IMR-90 (cell line): ENCODE data around the gene CD101. TPM values are rescaled to one million over a fixed set of nuclear protein-coding genes. Genes with fewer than 3 reads are reported as not detected.

Experiments
- ATAC-seq: fragments of 200-7000 bp; cut with Tn5 transposase; 2 replicates; pipeline ENCODE4 v1.9.1; 2020; ENCODE audit warnings: low read depth, mild to moderate bottlenecking, moderate library complexity
- BruUV-seq: library from RNA; stranded (reverse); fragments of 400-500 nt; replicated peaks from 2 replicates; lab custom pipeline; 2021; lab: Mats Ljungman, UMichigan
- CTCF ChIA-PET: fragments of 300-600 bp; formaldehyde crosslinking; extraction: SDS; loops from one replicate; lab custom pipeline; 2021; ENCODE audit warnings: antibody characterized with exemption; lab: Yijun Ruan, JAX
- POLR2A ChIA-PET: fragments of 300-600 bp; sonication (Branson Sonifier 250); formaldehyde crosslinking; loops from one replicate; lab custom pipeline; 2022; ENCODE audit warnings: antibody characterized with exemption; ENCODE audit not compliant: unreplicated experiment; lab: Charles Lee
- DNase-seq: peaks from one replicate; pipeline ENCODE4 v3.0.0; 2013
- H2AFZ ChIP-seq: replicated peaks from 2 replicates; pipeline ENCODE3; 2013; ENCODE audit warnings: low read length, mild to moderate bottlenecking; ENCODE audit not compliant: poor library complexity
- H2AK5ac ChIP-seq: 2 replicates; pipeline ENCODE4 v1.6.1; 2013; ENCODE audit warnings: low read depth, low read length, inconsistent platforms
- H2AK9ac ChIP-seq: replicated peaks from 2 replicates; pipeline ENCODE3; 2013; ENCODE audit warnings: mild to moderate bottlenecking, low read depth, low read length, moderate library complexity; ENCODE audit not compliant: poor library complexity
- H2BK120ac ChIP-seq: 2 replicates; pipeline ENCODE4 v1.6.1; 2013; ENCODE audit warnings: low read depth, low read length, inconsistent platforms
- H2BK15ac ChIP-seq: 3 replicates; pipeline ENCODE4 v1.6.1; 2013; ENCODE audit warnings: low read depth, low read length, inconsistent platforms
- H2BK20ac ChIP-seq: 2 replicates; pipeline ENCODE4 v1.6.1; 2013; ENCODE audit warnings: low read depth, mild to moderate bottlenecking, inconsistent platforms, low read length, moderate library complexity
- H2BK5ac ChIP-seq: 2 replicates; pipeline ENCODE4 v1.6.1; 2013; ENCODE audit warnings: mild to moderate bottlenecking, low read depth, low read length, inconsistent platforms; ENCODE audit not compliant: poor library complexity, severe bottlenecking
- H3K14ac ChIP-seq: replicated peaks from 2 replicates; pipeline ENCODE4 v1.6.1; 2013; ENCODE audit warnings: low read depth, low read length, inconsistent platforms
- H3K18ac ChIP-seq: 2 replicates; pipeline ENCODE4 v1.6.1; 2013; ENCODE audit warnings: low read depth, low read length, control low read depth
- H3K23ac ChIP-seq: 2 replicates; pipeline ENCODE4 v1.6.1; 2013; ENCODE audit warnings: low read depth, low read length, inconsistent platforms
- H3K27ac ChIP-seq: 2 replicates; pipeline ENCODE4 v1.5.1; 2013; ENCODE audit warnings: mild to moderate bottlenecking, control low read depth, low read length; ENCODE audit not compliant: insufficient read depth
- H3K27me3 ChIP-seq: 2 replicates; pipeline ENCODE4 v1.6.1; 2013; ENCODE audit warnings: low read length; ENCODE audit not compliant: control insufficient read depth, insufficient read depth
- H3K36me3 ChIP-seq: 2 replicates; pipeline ENCODE4 v1.6.1; 2013; ENCODE audit warnings: low read length, mixed read lengths; ENCODE audit not compliant: control insufficient read depth, insufficient read depth
- H3K4ac ChIP-seq: 2 replicates; pipeline ENCODE4 v1.6.1; 2013; ENCODE audit warnings: low read depth, low read length, inconsistent platforms
- H3K4me1 ChIP-seq: 2 replicates; pipeline ENCODE4 v1.6.1; 2013; ENCODE audit warnings: low read length, mixed read lengths; ENCODE audit not compliant: control insufficient read depth, insufficient read depth
- H3K4me2 ChIP-seq: 2 replicates; pipeline ENCODE4 v1.6.1; 2013; ENCODE audit warnings: low read depth, mild to moderate bottlenecking, control low read depth, low read length, moderate library complexity
- H3K4me3 ChIP-seq: 2 replicates; pipeline ENCODE4 v1.5.1; 2013; ENCODE audit warnings: low read depth, mild to moderate bottlenecking, control low read depth, low read length, moderate library complexity; ENCODE audit not compliant: insufficient read depth
- H3K56ac ChIP-seq: 2 replicates; pipeline ENCODE4 v1.6.1; 2013; ENCODE audit warnings: low read length, inconsistent platforms; ENCODE audit not compliant: insufficient read depth; ENCODE audit errors: extremely low read depth
- H3K79me1 ChIP-seq, 2 experiments: 2 replicates each; pipeline ENCODE4 v1.6.1; 2013; ENCODE audit warnings: low read length in 2 of 2, inconsistent platforms in 1 of 2, low read depth in 1 of 2
- H3K9ac ChIP-seq: 2 replicates; pipeline ENCODE4 v1.6.1; 2013; ENCODE audit warnings: low read depth, low read length, control low read depth
- H3K9me1 ChIP-seq: 2 replicates; pipeline ENCODE4 v1.6.1; 2013; ENCODE audit warnings: low read length, inconsistent platforms; ENCODE audit not compliant: insufficient read depth
- H3K9me3 ChIP-seq: 2 replicates; pipeline ENCODE4 v1.6.1; 2013; ENCODE audit warnings: low read length; ENCODE audit not compliant: control insufficient read depth, insufficient read depth
- H4K20me1 ChIP-seq: 2 replicates; pipeline ENCODE4 v1.6.1; 2013; ENCODE audit warnings: low read length, inconsistent platforms; ENCODE audit not compliant: insufficient read depth
- H4K5ac ChIP-seq: 2 replicates; pipeline ENCODE4 v1.6.1; 2013; ENCODE audit warnings: mild to moderate bottlenecking, low read depth, low read length, control low read depth
- H4K8ac ChIP-seq, 2 experiments: 2 replicates each; pipeline ENCODE4 v1.6.1; 2013; ENCODE audit warnings: low read depth in 2 of 2, low read length in 2 of 2, control low read depth in 1 of 2, inconsistent platforms in 1 of 2
- H4K91ac ChIP-seq: 2 replicates; pipeline ENCODE4 v1.6.1; 2013; ENCODE audit warnings: low read depth, low read length, inconsistent platforms; ENCODE audit not compliant: insufficient read depth
- BHLHE40 ChIP-seq: fragments of 150-350 bp; IDR thresholded peaks from 2 replicates; pipeline ENCODE4 v1.6.1; 2016; ENCODE audit warnings: mild to moderate bottlenecking, low read depth, low read length
- CEBPB ChIP-seq: IDR thresholded peaks from 2 replicates; pipeline ENCODE4 v1.6.1; 2012; ENCODE audit warnings: low read depth, low read length, improper control_type of control experiment
- CHD1 ChIP-seq: IDR thresholded peaks from 2 replicates; pipeline ENCODE4 v1.6.1; 2012; ENCODE audit warnings: low read depth, low read length, improper control_type of control experiment
- FOS ChIP-seq: fragments of 150-350 bp; IDR thresholded peaks from 2 replicates; pipeline ENCODE4 v1.6.1; 2016; ENCODE audit warnings: low read depth, low read length
- MAFK ChIP-seq: IDR thresholded peaks from 2 replicates; pipeline ENCODE4 v1.6.1; 2012; ENCODE audit warnings: low read depth, low read length, improper control_type of control experiment
- MAZ ChIP-seq: IDR thresholded peaks from 2 replicates; pipeline ENCODE4 v1.6.1; 2012; ENCODE audit warnings: low read depth, mild to moderate bottlenecking, low read length, improper control_type of control experiment, moderate library complexity, borderline replicate concordance
- MXI1 ChIP-seq: IDR thresholded peaks from 2 replicates; pipeline ENCODE4 v1.6.1; 2012; ENCODE audit warnings: low read depth, mild to moderate bottlenecking, low read length, moderate library complexity, borderline replicate concordance
- NFE2L2 ChIP-seq: fragments of 150-350 bp; IDR thresholded peaks from 2 replicates; pipeline ENCODE4 v1.6.1; 2016; ENCODE audit warnings: low read depth, mild to moderate bottlenecking, low read length
- POLR2A ChIP-seq: IDR thresholded peaks from 2 replicates; pipeline ENCODE4 v1.6.1; 2012; ENCODE audit warnings: mild to moderate bottlenecking, low read depth, low read length
- RAD21 ChIP-seq: IDR thresholded peaks from 2 replicates; pipeline ENCODE4 v1.6.1; 2012; ENCODE audit warnings: low read length, improper control_type of control experiment
- RCOR1 ChIP-seq: IDR thresholded peaks from 2 replicates; pipeline ENCODE4 v1.6.1; 2012; ENCODE audit warnings: mild to moderate bottlenecking, low read length, improper control_type of control experiment; ENCODE audit not compliant: insufficient replicate concordance
- RFX5 ChIP-seq: IDR thresholded peaks from 2 replicates; pipeline ENCODE4 v1.8.0; 2012; ENCODE audit warnings: low read depth, mild to moderate bottlenecking, low read length, moderate library complexity
- SMC3 ChIP-seq: fragments of 150-350 bp; IDR thresholded peaks from 2 replicates; pipeline ENCODE4 v1.6.1; 2016; ENCODE audit warnings: low read depth, mild to moderate bottlenecking, antibody characterized with exemption, low read length, moderate library complexity
- USF2 ChIP-seq: fragments of 150-350 bp; IDR thresholded peaks from 2 replicates; pipeline ENCODE4 v1.6.1; 2017; ENCODE audit warnings: mild to moderate bottlenecking, antibody characterized with exemption, low read length, low read depth
- WGBS, 2 experiments: methylation state at CpG; one replicate each; pipeline versions ENCODE4 v1.1.5 to v1.1.7; 2013; ENCODE audit warnings: missing lambda C conversion rate in 2 of 2; ENCODE audit not compliant: insufficient read length in 1 of 2; ENCODE audit errors: extremely low coverage in 2 of 2; 5-methylcytosine and 5-hydroxymethylcytosine counted together
- dilution Hi-C: fragments of 300-500 bp; cut with HindIII; formaldehyde crosslinking; loops from one replicate; pipeline ENCODE4 v1.14.3; 2018; ENCODE audit warnings: low sequenced_read_pairs; ENCODE audit not compliant: unreplicated experiment
- in situ Hi-C: fragments of 300-500 bp; cut with MboI; formaldehyde crosslinking; loops from 3 replicates; pipeline ENCODE4 v1.14.3; 2019; ENCODE audit warnings: low sequenced_read_pairs, inconsistent platforms, mixed read lengths
- intact Hi-C: fragments of 100-400 bp; cut with micrococcal nuclease; formaldehyde crosslinking; loops from 2 replicates; pipeline ENCODE4 v1.10.0; 2022
- polyA plus RNA-seq, 3 experiments: library from polyadenylated mRNA; depleted of rRNA; stranded (reverse); fragments of >200 nt; gene quantifications; 2 replicates each; pipeline ENCODE4 v1.2.3, GENCODE V29; 2012; ENCODE audit warnings: low replicate concordance in 1 of 3
- total RNA-seq: library from RNA; depleted of rRNA; stranded (reverse); fragments of >200 nt; gene quantifications from 2 replicates; pipeline ENCODE4 v1.2.3, GENCODE V29; 2012
- TF ChIP-seq, protein P1 (sequence below): fragments of 150-350 bp; IDR thresholded peaks from 2 replicates; pipeline ENCODE4 v1.6.1; 2016; ENCODE audit warnings: low read depth, mild to moderate bottlenecking, low read length, moderate library complexity, borderline replicate concordance
- TF ChIP-seq, protein P2 (sequence below): conservative IDR thresholded peaks from 2 replicates; pipeline ENCODE4 v1.5.1; 2012; ENCODE audit warnings: mild to moderate bottlenecking, low read depth, low read length, improper control_type of control experiment

CD101 gene
- total and polyA plus RNA-seq, 2 of the 4 experiments (the other 2 are of a cell fraction), result not detected

- Histone ChIP-seq H2AFZ (no peak overlapping the region), H4K91ac (no peak overlapping the region), H3K23ac (no peak overlapping the region), H4K8ac (no peak overlapping the region), H3K27me3 (no peaks in the 10 kb centered on the region; the same call in 1 of the 2 replicates), H2BK15ac (no peak overlapping the region), H3K4me3 (no peak overlapping the region), H4K20me1 (no peaks in the 10 kb centered on the region), H3K4me1 (no peaks in the 10 kb centered on the region), H2AK9ac (no peak overlapping the region), H2BK120ac (no peak overlapping the region), H3K79me1 (no peaks in the 10 kb centered on the region), H2BK20ac (no peak overlapping the region), H2BK5ac (no peak overlapping the region), H3K14ac (no peak overlapping the region), H4K5ac (no peak overlapping the region), H3K18ac (no peak overlapping the region), H3K56ac (no peak overlapping the region), H3K9me3 (no peaks in the 10 kb centered on the region), H2AK5ac (no peak overlapping the region), H3K9ac (no peak overlapping the region), H3K36me3 (no peaks in the 10 kb centered on the region), H3K27ac (no peak overlapping the region), H3K4me2 (no peak overlapping the region), H3K4ac (no peak overlapping the region), H3K9me1 (no peaks in the 10 kb centered on the region)
- 20% methylated on average over 1 of the region's 4 CpGs; no CpG with 5 or more reads in 1 of the 2 experiments for WGBS, 2 experiments
- dilution Hi-C loops, result no loop called here
- in situ Hi-C loops, result no loop called here
- intact Hi-C loops, result no loop called here
- TF ChIP-seq USF2, result no peak
- no peak for TF ChIP-seq MAZ
- no peak for TF ChIP-seq NFE2L2
- no peak for TF ChIP-seq RFX5
- TF ChIP-seq POLR2A, result no peak
- TF ChIP-seq RAD21, result no peak
- TF ChIP-seq MXI1, result no peak
- no peak for TF ChIP-seq FOS
- TF ChIP-seq BHLHE40, result no peak
- TF ChIP-seq, protein P1, sequence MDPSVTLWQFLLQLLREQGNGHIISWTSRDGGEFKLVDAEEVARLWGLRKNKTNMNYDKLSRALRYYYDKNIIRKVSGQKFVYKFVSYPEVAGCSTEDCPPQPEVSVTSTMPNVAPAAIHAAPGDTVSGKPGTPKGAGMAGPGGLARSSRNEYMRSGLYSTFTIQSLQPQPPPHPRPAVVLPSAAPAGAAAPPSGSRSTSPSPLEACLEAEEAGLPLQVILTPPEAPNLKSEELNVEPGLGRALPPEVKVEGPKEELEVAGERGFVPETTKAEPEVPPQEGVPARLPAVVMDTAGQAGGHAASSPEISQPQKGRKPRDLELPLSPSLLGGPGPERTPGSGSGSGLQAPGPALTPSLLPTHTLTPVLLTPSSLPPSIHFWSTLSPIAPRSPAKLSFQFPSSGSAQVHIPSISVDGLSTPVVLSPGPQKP, result no peak
- TF ChIP-seq MAFK, result no peak
- TF ChIP-seq CHD1, result no peak
- TF ChIP-seq RCOR1, result no peak
- TF ChIP-seq, protein P2, sequence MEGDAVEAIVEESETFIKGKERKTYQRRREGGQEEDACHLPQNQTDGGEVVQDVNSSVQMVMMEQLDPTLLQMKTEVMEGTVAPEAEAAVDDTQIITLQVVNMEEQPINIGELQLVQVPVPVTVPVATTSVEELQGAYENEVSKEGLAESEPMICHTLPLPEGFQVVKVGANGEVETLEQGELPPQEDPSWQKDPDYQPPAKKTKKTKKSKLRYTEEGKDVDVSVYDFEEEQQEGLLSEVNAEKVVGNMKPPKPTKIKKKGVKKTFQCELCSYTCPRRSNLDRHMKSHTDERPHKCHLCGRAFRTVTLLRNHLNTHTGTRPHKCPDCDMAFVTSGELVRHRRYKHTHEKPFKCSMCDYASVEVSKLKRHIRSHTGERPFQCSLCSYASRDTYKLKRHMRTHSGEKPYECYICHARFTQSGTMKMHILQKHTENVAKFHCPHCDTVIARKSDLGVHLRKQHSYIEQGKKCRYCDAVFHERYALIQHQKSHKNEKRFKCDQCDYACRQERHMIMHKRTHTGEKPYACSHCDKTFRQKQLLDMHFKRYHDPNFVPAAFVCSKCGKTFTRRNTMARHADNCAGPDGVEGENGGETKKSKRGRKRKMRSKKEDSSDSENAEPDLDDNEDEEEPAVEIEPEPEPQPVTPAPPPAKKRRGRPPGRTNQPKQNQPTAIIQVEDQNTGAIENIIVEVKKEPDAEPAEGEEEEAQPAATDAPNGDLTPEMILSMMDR, result no peak
- TF ChIP-seq CEBPB, result no peak
- no peak for TF ChIP-seq SMC3
- DNase-seq (no peak), ATAC-seq (no peak)
- ChIA-PET CTCF (no interaction called here), POLR2A (no interaction called here)
- no TSS peak for BruUV-seq
Observed at GRCh38 chr1:116958110-116958509, 43.5 kb upstream of the CD101 start.
